Posterior cingulate gyrus (tissue), 11 donors: ENCODE measurements around the gene NAV2.
"Not testable (repeated sequence)": the region's sequence is repeated elsewhere in the genome, so short reads cannot be mapped to it uniquely, and the experiment has no call there.

Experiments
- DNase-seq, 10 donors: peaks; one replicate each; pipeline versions ENCODE4 v3.0.0 to v3.0.0-alpha.2; 2020 to 2021; ENCODE audit warnings: mixed read lengths in 3 of 10
- intact Hi-C: fragments of 100-400 bp; cut with DNase I; formaldehyde crosslinking; loops from one replicate; pipeline ENCODE4 v1.15.1; 2023

The NAV2 gene

GRCh38 chr11:19869946-19870589 is 157.4 kb downstream of the NAV2 start:
- intact Hi-C loops, result loop anchor here (5.0 to 10.0 kb wide), 2 partner anchors 38 to 105 kb away; no protein-coding TSS in a partner anchor
- no peak for DNase-seq

DNA sequence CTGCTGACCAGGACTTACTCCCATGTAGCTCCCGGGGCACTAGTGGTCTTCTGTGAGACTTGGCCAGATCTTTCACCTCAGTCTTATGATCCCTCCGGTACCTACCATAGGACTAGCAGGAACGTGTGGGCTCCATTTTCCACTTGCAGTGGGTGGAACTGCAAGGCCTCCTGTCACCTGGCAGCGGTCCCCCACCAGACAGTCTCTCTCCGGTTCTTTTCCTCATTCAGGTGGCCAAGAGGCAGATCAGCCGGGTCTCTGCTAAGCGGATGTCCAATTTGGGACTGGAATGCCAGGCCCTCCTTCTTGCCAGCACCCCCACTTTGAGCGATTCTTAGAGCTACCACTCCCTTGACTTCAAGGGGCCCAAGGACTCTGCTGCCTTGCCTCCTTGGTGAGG is 158.9 kb downstream of the NAV2 start:
- intact Hi-C loops, result loop anchor here (10.0 kb wide), 1 partner anchor 107 kb away; no protein-coding TSS in a partner anchor
- no peak for DNase-seq

DNA sequence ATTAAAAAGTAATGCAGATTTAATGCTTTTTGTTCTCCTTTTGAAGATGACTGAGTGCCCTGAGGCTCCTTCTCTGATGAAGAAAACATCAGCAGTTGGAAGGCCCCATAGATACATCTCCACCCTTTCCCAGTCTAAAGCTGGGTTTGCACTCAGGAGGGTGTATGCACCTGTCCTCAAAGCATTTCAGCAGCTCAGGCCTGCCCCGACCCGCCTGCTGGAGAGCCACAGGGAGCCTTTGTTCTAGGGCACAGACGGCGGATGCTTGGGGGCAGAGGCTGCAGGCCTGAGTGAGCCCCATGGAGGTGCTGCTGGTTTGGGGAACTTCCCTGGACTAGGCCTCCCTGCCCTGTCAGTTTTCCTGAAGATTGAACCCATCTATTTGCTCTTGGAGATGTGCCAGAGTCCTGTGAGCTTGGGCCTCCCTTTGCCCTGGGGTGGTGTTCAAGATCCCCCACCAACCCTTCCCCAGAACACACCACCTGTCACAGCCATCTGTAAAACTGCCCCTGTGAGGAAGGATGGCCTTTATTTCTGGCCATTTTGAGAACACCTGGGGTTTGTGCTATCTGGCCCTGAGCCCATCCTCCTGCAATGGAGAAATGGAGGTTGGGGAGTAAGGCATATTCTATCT is 160.0 kb downstream of the NAV2 start:
- DNase-seq, result no peak

DNA sequence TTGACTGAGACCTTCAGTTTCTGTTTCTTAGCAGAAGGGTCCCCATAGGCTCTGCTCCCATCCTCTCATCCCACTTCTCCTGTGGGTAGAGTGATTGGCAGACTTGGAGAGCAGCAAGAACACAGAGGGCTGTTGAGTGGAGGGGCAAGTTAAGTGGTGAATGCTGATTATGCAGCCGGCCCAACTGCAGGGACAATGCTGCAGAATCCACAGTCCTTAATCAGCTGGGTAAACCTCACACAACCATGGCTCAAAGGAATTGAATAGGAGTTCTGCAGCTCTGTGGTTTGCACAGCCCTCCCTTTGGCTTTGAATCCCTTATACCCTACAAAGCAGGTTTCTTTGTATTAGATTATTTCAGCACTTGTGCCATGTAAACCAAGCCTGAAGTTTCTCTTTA is 161.1 kb downstream of the NAV2 start:
- no peak for DNase-seq
- intact Hi-C loops, result loop anchor here (10.0 kb wide), 1 partner anchor 109 kb away; no protein-coding TSS in a partner anchor

More for the DNA sequence above, 160.0 kb downstream of the NAV2 start:
- intact Hi-C loops, result loop anchor here (10.0 kb wide), 1 partner anchor 108 kb away; no protein-coding TSS in a partner anchor

GRCh38 chr11:19874266-19874665 is 161.6 kb downstream of the NAV2 start:
- DNase-seq, result no peak
- intact Hi-C loops, result loop anchor here (10.0 kb wide), 1 partner anchor 109 kb away; no protein-coding TSS in a partner anchor

- intact Hi-C loops, result loop anchor here (10.0 kb wide), 1 partner anchor 112 kb away; no protein-coding TSS in a partner anchor
- DNase-seq, result no peak
Measured at GRCh38 chr11:19876750-19877149, 164.1 kb downstream of the NAV2 start.

GRCh38 chr11:19878520-19878919 is 165.9 kb downstream of the NAV2 start:
- DNase-seq, result no peak
- intact Hi-C loops, result loop anchor here (10.0 kb wide), 1 partner anchor 114 kb away; no protein-coding TSS in a partner anchor

DNA sequence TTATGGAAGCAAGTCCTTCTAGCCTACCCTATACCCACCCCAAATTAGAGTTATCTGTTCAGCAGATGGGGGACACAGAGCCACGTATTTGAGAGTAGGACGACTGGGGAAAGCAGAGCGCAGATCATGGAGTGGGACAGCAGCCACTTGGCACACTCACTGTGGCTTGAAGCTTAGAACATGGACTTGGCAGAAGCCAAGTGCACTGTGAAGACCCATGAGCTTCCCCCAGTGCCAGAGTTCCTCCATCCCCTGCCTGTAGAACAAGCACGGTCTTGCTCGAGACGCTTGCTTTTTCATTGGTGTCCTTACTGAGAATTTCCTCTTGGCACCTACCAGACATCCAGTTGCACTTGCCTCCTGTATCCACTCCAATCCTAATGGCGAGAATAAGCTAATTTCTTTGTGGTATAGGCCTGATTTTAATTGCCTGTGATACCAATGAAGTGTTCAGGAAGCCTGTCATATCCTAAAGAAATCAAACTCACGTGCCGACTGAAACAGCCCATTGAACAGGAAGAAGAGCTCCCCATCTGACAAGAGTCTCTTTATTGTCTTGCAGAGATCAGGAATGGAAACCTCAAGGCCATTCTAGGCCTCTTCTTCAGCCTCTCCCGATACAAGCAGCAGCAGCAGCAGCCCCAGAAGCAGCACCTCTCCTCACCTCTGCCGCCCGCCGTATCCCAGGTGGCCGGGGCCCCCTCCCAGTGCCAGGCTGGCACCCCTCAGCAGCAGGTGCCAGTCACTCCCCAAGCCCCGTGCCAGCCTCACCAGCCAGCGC is 166.9 kb downstream of the NAV2 start:
- DNase-seq, result no peak
- intact Hi-C loops, result loop anchor here (10.0 kb wide), 1 partner anchor 115 kb away; no protein-coding TSS in a partner anchor

DNA sequence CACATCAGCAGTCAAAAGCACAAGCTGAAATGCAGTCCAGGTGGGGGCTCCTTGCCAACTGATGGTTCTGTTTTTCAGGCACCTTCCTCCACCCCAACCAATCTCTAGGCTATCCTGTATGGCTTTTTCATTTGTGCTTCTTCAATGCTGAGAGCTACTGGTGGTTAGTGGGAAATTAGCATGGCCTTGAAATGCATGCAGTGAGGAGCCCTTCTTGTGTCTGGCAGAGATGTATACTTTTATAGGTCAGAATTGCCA is 167.4 kb downstream of the NAV2 start:
- DNase-seq, result no peak
- intact Hi-C loops, result no loop called here

GRCh38 chr11:19881177-19881576 is 168.5 kb downstream of the NAV2 start:
- intact Hi-C loops, result no loop called here
- DNase-seq, result no peak

GRCh38 chr11:19882356-19882755 is 169.7 kb downstream of the NAV2 start:
- intact Hi-C loops, result no loop called here
- no peak for DNase-seq

DNA sequence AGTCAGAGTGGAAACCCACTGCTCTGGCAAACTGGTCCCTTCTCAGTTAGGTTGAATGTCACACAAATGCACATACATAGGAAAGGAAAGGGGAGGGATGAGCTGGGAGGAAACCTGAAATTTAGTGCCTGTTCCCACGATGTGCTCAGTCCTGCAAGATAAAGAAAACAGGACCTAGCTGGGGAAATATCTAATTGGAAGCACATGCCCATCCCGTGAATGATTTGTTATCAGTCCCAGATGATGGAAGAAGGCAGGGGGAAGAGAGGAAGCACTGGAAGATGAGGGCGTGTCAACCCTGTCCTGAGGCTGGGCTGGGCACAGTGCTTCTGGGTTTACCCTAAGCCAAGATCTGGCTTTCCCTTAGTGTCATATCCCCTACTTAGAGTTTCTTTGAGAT is 173.9 kb downstream of the NAV2 start:
- DNase-seq, result no peak
- intact Hi-C loops, result no loop called here

- no peak for DNase-seq
- intact Hi-C loops, result no loop called here
Measured at GRCh38 chr11:19887842-19888241, 175.2 kb downstream of the NAV2 start.

- intact Hi-C loops, result no loop called here
- DNase-seq, result no peak
Measured at GRCh38 chr11:19889531-19889930, 176.9 kb downstream of the NAV2 start.

DNA sequence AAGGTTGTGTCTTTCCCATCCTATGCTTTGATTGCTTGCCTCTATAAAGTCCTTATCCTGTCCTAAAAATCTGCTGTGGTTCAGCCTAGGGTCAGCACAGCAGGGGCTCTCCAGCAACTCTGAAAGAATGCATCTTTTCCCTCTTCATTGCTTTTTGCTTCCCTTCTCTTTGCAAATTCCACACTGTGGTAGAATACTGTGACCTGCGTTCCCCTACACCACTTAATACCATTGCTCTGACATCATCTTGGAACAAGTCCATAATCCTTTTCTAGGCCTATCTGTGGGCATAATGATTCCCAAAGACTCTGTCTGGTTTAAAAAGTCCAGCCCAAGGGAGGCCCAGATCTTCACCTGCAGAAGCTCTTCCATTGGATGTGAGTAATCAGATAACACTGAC is 177.7 kb downstream of the NAV2 start:
- DNase-seq, result no peak
- intact Hi-C loops, result no loop called here

GRCh38 chr11:19891022-19891421 is 178.4 kb downstream of the NAV2 start:
- no peak for DNase-seq
- intact Hi-C loops, result no loop called here

DNA sequence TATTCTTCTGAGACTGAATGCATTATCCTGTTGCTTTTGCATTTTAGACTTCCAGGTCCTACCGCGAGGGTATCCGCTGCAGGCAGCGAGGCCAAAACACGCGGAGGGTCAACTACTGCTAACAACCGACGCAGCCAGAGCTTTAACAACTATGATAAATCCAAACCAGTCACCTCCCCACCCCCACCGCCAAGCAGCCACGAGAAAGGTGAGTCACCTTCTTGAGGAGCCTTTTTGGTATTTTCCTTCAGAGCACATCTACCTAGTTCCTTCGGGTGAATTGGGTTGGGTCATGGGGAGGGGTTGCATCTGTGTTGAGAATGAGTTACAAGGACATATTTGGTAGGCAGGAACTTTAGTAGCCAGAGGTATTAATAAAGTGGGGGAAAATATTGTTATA is 179.8 kb downstream of the NAV2 start:
- DNase-seq, result no peak
- intact Hi-C loops, result no loop called here

GRCh38 chr11:19892876-19893275 is 180.2 kb downstream of the NAV2 start:
- DNase-seq, result no peak
- intact Hi-C loops, result no loop called here

GRCh38 chr11:19894404-19894803 is 181.8 kb downstream of the NAV2 start:
- intact Hi-C loops, result no loop called here
- DNase-seq, result no peak

- DNase-seq, intact Hi-C loops: not testable (repeated sequence)
Measured at GRCh38 chr11:19895037-19895436, 182.4 kb downstream of the NAV2 start.

- intact Hi-C loops, result no loop called here
- no peak for DNase-seq
Measured at GRCh38 chr11:19895776-19896175, 183.1 kb downstream of the NAV2 start.
